ENCODE measurements around the gene YPEL2. TPM values are rescaled to one million over a fixed set of nuclear protein-coding genes. Genes with fewer than 3 reads are reported as not detected.

YPEL2 gene
- total RNA-seq, 6 experiments from 2014 or later: 2.9 to 8.8 (median 4.6) TPM

DNA sequence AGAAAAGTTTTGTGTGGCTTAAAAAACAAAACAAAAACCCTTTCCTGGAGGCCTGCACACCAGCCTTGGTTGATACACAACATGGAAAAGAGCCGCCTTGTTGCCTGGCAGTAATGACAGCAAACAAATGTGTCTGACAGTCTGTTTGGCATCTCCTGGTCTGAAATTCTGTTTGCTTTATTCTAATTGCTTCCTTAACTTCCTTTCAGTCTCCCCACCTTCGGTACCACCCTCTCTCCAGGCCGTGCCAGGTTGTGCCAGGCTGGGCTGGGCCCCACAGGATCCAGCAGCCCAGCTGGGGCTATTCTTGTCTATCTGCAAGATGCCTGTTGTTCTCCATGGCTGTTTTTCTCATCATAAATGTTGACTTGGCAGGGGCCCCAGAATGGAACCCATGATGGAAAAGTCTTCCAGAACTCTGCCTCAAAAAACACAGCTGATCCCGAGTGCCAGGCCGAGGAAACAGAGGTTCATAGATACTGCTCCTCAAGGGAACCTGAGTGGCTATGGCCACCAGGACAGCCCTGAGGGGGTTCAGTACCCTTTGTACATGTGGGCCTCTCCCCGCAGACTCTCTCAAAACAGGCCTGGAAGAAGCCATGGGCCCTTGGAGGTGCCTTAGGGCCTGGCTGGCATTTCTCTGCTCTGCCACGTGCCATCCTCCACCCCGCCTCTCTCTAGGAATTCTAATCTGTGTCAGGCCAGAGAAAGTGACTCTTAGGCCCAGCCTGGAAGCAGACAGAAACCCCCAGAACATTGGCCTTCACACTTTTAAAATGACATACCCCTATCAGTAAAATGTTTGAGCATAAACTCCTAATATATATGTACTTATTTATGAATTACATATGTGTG, 50.5 kb downstream of the YPEL2 start:
- peaks cover 38% of the 10 kb centered on the region for H3K4me1 Mint-ChIP-seq (ENCODE audit: low read depth)

GRCh38 chr17:59383893-59384292, 52.4 kb downstream of the YPEL2 start:
- H3K36me3 Mint-ChIP-seq (ENCODE audit: low read depth): 0 out of 2 replicates have a peak, but pooled peaks cover under 1% of the 10 kb centered on the region
- no peak overlapping the region for H3K27ac Mint-ChIP-seq
- no peak for TF ChIP-seq CTCF (IDR thresholded peaks at IDR 0.05)
- H3K4me1 Mint-ChIP-seq (ENCODE audit: low read depth): peaks cover 25% of the 10 kb centered on the region
- DNase-seq: no peak
- H3K27me3 Mint-ChIP-seq (ENCODE audit: insufficient read depth): no peaks in the 10 kb centered on the region; the same call in 1 of the 2 replicates
- H3K9me3 Mint-ChIP-seq: no peaks in the 10 kb centered on the region
- H3K4me3 Mint-ChIP-seq: no peak overlapping the region

More for the DNA sequence above, 50.5 kb downstream of the YPEL2 start:
- no peaks in the 10 kb centered on the region for H3K27me3 Mint-ChIP-seq (ENCODE audit: insufficient read depth)
- H3K9me3 Mint-ChIP-seq: no peaks in the 10 kb centered on the region
- H3K36me3 Mint-ChIP-seq (ENCODE audit: low read depth): peaks cover 7% of the 10 kb centered on the region; the same call in 1 of the 2 replicates
- no peak for TF ChIP-seq CTCF (IDR thresholded peaks at IDR 0.05)
- H3K27ac Mint-ChIP-seq: peak overlapping the region; percentile 19; the same call in 1 of the 2 replicates
- H3K4me3 Mint-ChIP-seq: no peak overlapping the region
- DNase-seq: no peak

GRCh38 chr17:59387351-59388068, 56.1 kb downstream of the YPEL2 start:
- TF ChIP-seq CTCF (IDR thresholded peaks at IDR 0.05): no peak
- H3K36me3 Mint-ChIP-seq (ENCODE audit: low read depth): no peaks in the 10 kb centered on the region
- H3K27ac Mint-ChIP-seq: no peak overlapping the region
- no peak overlapping the region for H3K4me3 Mint-ChIP-seq
- H3K27me3 Mint-ChIP-seq (ENCODE audit: insufficient read depth): no peaks in the 10 kb centered on the region; the same call in 1 of the 2 replicates
- no peaks in the 10 kb centered on the region for H3K9me3 Mint-ChIP-seq
- H3K4me1 Mint-ChIP-seq (ENCODE audit: low read depth): peaks cover 9% of the 10 kb centered on the region; the same call in 1 of the 2 replicates
- no peak for DNase-seq

- no peak for TF ChIP-seq CTCF (IDR thresholded peaks at IDR 0.05)
- no peaks in the 10 kb centered on the region for H3K9me3 Mint-ChIP-seq
- H3K27ac Mint-ChIP-seq: no peak overlapping the region
- no peaks in the 10 kb centered on the region for H3K36me3 Mint-ChIP-seq (ENCODE audit: low read depth)
- H3K4me1 Mint-ChIP-seq (ENCODE audit: low read depth): peaks cover 9% of the 10 kb centered on the region; the same call in 1 of the 2 replicates
- DNase-seq: no peak
- H3K4me3 Mint-ChIP-seq: no peak overlapping the region
- no peaks in the 10 kb centered on the region; the same call in 1 of the 2 replicates for H3K27me3 Mint-ChIP-seq (ENCODE audit: insufficient read depth)
Observed at GRCh38 chr17:59388069-59388556, 56.7 kb downstream of the YPEL2 start.

GRCh38 chr17:59389066-59389465, 57.6 kb downstream of the YPEL2 start:
- Mint-ChIP-seq H3K36me3 (ENCODE audit: low read depth) (no peaks in the 10 kb centered on the region), H3K4me3 (no peak overlapping the region), H3K27ac (no peak overlapping the region), H3K4me1 (ENCODE audit: low read depth) (peaks cover 9% of the 10 kb centered on the region; the same call in 1 of the 2 replicates), H3K27me3 (ENCODE audit: insufficient read depth) (no peaks in the 10 kb centered on the region; the same call in 1 of the 2 replicates), H3K9me3 (no peaks in the 10 kb centered on the region)
- DNase-seq: no peak
- no peak for TF ChIP-seq CTCF (IDR thresholded peaks at IDR 0.05)

Measured in HFFc6 (cell line).